ENCODE results near the gene TCL1A.

TCL1A gene

DNA sequence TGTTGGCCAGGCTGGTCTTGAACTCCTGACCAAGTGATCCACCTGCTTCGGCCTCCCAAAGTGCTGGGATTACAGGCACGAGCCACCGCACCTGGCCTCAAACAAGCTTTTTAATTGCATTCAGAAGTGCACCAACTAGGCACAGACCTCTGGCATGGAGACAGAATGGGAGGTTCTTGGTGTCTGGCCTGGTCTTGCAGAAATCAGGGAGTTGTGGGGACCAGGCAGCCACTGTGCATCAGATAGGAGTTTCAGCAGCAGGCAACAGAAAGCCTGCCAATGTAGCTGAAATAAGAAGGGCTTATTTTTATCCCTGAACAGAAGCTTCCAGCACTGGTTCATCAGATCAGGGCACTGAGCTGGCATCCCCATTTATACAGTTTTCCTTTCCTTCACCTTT lies 49.9 kb downstream of the TCL1A start:
- TF ChIP-seq CREB1 (IDR thresholded peaks at IDR 0.05; ENCODE audit: low read depth) (no peak), TEAD4 (IDR thresholded peaks at IDR 0.05) (0 out of 2 replicates have a peak, but pooled peaks have one; percentile 7)

GRCh38 chr14:95663226-95663797 lies 50.6 kb downstream of the TCL1A start:
- TF ChIP-seq EP300 (IDR thresholded peaks at IDR 0.05; ENCODE audit: borderline replicate concordance) (no peak), ZBTB7A (IDR thresholded peaks at IDR 0.05; ENCODE audit: low read depth) (no peak), RAD21 (IDR thresholded peaks at IDR 0.05; ENCODE audit: low read depth) (no peak), TCF12 (IDR thresholded peaks at IDR 0.05; ENCODE audit: low read depth) (no peak), EGR1 (IDR thresholded peaks at IDR 0.05) (no peak), CREB1 (IDR thresholded peaks at IDR 0.05; ENCODE audit: low read depth) (no peak), USF1 (IDR thresholded peaks at IDR 0.05) (no peak)
- TF ChIP-seq, protein P1, sequence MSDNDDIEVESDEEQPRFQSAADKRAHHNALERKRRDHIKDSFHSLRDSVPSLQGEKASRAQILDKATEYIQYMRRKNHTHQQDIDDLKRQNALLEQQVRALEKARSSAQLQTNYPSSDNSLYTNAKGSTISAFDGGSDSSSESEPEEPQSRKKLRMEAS (IDR thresholded peaks at IDR 0.05) = no peak; the same call in 1 of the 2 replicates

DNA sequence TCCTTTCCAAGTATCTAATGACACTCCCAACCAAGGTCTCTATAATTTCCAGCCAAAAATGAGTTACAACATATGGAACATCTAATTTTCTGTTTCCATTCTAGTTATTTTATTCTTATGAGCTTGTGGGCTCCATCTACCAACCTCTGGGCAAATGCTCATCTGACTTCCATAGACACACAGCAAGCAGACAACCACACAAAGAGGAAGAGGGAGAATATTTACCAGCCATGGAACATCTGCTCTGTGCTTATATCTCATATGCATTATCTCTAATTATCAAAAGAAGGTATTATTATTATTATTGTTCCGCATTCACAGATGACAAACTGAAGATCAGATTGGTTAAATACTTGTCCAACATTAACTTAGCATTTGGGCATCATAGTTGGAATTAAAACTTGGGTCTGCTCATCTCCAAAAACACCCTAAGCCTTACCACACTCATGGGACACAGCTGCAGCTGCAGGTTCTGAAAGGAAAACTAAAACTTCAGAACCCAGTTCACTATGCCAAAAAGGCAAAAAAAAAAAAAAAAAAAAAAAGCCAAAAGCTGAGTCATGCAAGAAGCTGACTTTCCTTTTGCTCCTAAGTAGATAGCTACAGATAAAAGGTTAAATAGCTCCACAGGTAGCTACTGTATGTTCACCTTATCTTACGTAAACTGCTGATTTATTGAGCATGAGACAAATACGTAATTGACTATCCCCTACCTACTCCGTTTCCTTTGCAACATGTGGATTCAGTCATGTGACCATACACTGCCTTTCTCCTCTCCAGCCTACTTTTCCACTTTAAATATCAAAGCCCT lies 51.3 kb downstream of the TCL1A start:
- TF ChIP-seq, protein P1 (IDR thresholded peaks at IDR 0.05) = no peak
- TF ChIP-seq USF1 (IDR thresholded peaks at IDR 0.05) (peak; percentile 84), ZBTB7A (IDR thresholded peaks at IDR 0.05; ENCODE audit: low read depth) (no peak), NFIC (IDR thresholded peaks at IDR 0.05) (no peak), EGR1 (IDR thresholded peaks at IDR 0.05) (no peak)

- TF ChIP-seq CEBPB (IDR thresholded peaks at IDR 0.05) = no peak
- no peak for TF ChIP-seq USF1 (IDR thresholded peaks at IDR 0.05)
- TF ChIP-seq TCF12 (IDR thresholded peaks at IDR 0.05; ENCODE audit: low read depth) = no peak
- no peak for TF ChIP-seq YY1 (IDR thresholded peaks at IDR 0.05; ENCODE audit: low read depth)
- TF ChIP-seq NFIC (IDR thresholded peaks at IDR 0.05) = no peak
- no peak for TF ChIP-seq RAD21 (IDR thresholded peaks at IDR 0.05; ENCODE audit: low read depth)
- no peak for TF ChIP-seq EP300 (IDR thresholded peaks at IDR 0.05; ENCODE audit: borderline replicate concordance)
- no peak for TF ChIP-seq ZBTB7A (IDR thresholded peaks at IDR 0.05; ENCODE audit: low read depth)
- TF ChIP-seq CREB1 (IDR thresholded peaks at IDR 0.05; ENCODE audit: low read depth) = no peak
- no peak for TF ChIP-seq FOXM1 (IDR thresholded peaks at IDR 0.05; ENCODE audit: borderline replicate concordance, low read depth)
- TF ChIP-seq TEAD4 (IDR thresholded peaks at IDR 0.05) = no peak
- TF ChIP-seq, protein P1 (IDR thresholded peaks at IDR 0.05) = no peak
- TF ChIP-seq REST (IDR thresholded peaks at IDR 0.05; ENCODE audit: low read depth) = no peak
These were observed 53.0 kb downstream of the TCL1A start for GRCh38 chr14:95660651-95661515.

DNA sequence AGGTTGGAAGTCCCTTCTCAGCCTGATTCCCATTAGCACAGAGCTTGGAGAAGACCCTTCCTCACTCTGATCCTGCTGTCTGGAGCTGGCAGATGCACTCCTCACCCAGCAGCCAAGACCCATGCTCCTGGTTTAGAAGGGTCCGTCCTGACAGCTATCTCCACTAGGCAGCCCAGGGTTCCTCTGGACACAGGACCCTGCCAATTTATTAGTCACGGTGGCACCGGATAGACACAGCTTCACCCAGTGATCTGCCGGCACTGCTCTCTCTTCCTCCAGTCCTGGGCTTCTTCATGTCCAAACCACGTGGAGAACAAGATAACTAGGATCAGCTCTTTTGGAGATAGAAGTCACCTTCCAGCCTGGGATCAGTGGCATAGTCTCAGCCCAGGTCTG lies 53.9 kb downstream of the TCL1A start:
- TF ChIP-seq FOXM1 (IDR thresholded peaks at IDR 0.05; ENCODE audit: borderline replicate concordance, low read depth) (no peak), EGR1 (IDR thresholded peaks at IDR 0.05) (no peak), EP300 (IDR thresholded peaks at IDR 0.05; ENCODE audit: borderline replicate concordance) (no peak), ZBTB7A (IDR thresholded peaks at IDR 0.05; ENCODE audit: low read depth) (no peak), TCF12 (IDR thresholded peaks at IDR 0.05; ENCODE audit: low read depth) (no peak), RAD21 (IDR thresholded peaks at IDR 0.05; ENCODE audit: low read depth) (no peak), TAF1 (IDR thresholded peaks at IDR 0.05; ENCODE audit: low read depth) (no peak), USF1 (IDR thresholded peaks at IDR 0.05) (no peak), YY1 (IDR thresholded peaks at IDR 0.05; ENCODE audit: low read depth) (no peak), TEAD4 (IDR thresholded peaks at IDR 0.05) (no peak), CEBPB (IDR thresholded peaks at IDR 0.05) (no peak), REST (IDR thresholded peaks at IDR 0.05; ENCODE audit: low read depth) (no peak)
- TF ChIP-seq, protein P1 (IDR thresholded peaks at IDR 0.05) = no peak
